ENCODE results near the gene C3orf20.
"Not testable (repeated sequence)": the region's sequence is repeated elsewhere in the genome, so short reads cannot be mapped to it uniquely, and the experiment has no call there.

C3orf20 gene

DNA sequence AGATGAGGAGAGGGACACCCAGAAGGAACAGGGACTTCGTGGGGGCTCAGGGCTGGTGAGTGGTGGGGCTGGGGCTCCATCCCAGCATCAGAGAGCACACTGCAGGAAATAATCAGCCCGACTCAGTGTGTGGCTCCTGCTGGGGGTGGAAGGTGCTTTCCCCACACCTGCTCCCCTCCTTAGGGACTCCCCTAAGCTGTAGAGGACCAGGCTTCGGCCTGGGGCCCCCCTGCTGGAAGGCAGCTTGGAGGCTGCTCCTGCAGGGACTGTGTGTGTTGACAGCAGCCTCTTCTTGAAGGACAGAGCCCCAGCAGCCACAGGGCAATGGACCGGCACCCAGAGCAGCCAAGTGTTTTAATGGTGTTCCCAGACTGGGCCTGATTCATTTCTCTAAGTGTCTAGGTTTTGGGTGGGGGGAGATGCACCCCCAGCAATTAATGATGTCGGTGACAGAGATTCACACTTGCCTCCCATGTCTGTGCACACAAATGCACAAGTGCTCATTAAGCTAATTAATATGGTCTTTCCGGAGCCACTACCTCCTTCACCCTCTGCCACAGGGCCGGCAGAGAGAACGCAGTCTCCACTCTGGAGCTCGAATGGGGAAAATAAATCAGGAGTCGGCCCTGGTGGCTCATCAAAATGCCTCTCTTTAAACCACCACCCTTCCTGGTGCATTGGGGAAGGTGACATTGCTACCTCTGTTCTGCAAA lies 126.9 kb downstream of the C3orf20 start:
- DNase-seq = no peak

DNA sequence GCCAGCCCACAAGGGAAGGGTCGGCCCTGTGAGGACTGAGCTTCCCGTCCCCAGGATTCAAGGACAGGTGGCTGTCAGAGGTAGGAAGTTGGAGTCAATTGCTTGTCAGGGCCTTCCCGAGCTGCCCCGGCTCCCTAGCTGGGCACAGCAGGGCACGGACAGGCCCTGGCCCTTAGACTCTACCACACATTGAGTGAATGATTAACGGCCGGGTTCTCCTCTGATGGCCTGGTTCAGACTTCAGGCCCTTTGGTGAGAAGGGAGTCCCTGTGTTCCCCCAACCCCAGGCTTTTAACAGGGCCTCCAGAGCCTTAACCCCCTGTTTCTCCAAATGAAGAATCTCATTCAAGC lies 127.4 kb downstream of the C3orf20 start:
- no peak for DNase-seq

GRCh38 chr3:14803101-14803980 lies 128.4 kb downstream of the C3orf20 start:
- DNase-seq = peak; percentile 43

- no peak for DNase-seq
These were observed 129.3 kb downstream of the C3orf20 start for GRCh38 chr3:14803981-14804834.

DNA sequence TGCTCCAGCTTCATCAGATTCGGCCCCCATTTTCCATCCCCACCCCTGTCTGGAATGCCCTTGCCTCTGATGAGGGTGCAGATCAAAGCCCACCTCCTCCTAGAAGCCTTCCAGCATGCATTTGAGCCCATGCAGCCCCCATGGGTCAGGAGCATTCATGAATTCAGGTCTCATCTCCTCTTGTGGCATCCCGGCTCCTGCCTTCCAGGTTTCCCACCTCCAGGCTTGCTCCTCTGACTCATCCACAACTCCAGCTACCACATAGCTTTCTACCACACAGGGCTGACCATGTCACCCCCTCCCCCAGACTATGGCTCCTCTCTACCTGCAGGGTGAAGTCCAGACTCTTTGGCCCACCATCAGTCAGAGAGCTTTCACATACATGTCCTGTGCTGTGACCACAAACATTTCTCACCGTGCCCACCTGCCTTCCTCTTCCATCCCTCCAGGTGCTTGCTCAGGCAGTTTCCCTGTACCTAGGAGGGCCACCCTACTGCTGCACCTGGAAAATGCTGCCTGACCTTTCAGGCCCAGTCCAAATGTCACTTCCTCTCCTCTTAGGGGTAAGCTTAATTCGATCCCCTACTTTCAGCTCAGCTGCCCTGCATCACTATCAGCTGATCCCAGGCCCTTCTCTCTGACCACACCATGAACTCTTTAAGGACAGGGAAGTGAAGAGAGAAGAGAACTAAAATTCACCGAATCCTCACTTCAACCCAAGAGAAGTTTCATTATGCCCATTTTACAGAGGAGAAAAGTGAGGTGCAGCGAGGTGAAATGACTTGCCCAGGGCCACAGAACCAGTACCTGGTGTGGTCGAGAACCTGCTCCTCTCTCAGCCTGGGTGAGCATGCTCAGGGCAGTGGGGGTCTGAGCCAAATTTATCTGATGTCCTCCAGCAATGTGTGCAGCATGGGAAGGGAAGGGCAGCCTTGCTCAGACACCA lies 130.2 kb downstream of the C3orf20 start:
- DNase-seq = no peak

DNA sequence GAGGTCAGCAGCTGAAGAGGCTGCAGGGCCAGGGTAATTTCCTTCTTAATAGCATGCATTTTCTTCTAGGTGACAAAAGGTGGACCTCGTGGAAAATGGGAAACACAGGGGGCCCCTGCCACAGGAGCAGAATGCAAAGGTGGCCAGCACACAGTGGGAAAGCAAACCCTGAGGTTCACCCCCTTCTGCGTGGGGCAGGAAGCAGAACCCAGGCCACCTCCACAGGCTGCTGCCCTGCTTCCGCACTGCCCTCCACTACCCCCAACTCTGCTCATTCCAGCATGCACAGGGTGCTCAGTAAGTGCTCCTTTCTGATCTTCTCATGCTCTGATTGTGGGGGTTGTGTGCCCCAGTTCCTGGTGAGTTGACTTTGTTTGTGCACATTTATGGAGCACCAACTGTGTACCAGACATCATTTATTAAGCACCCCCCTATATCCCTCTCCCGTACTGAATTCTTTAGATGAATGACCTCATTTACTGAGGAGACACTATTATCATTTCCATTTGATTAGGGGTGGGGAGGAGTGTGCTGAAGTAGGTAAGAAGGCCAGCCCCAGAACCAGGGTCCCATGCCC lies 131.1 kb downstream of the C3orf20 start:
- DNase-seq = no peak

GRCh38 chr3:14806641-14807263 lies 131.8 kb downstream of the C3orf20 start:
- DNase-seq = peak; percentile 16

- DNase-seq = no peak
These were observed 133.1 kb downstream of the C3orf20 start for GRCh38 chr3:14808025-14808424.

DNA sequence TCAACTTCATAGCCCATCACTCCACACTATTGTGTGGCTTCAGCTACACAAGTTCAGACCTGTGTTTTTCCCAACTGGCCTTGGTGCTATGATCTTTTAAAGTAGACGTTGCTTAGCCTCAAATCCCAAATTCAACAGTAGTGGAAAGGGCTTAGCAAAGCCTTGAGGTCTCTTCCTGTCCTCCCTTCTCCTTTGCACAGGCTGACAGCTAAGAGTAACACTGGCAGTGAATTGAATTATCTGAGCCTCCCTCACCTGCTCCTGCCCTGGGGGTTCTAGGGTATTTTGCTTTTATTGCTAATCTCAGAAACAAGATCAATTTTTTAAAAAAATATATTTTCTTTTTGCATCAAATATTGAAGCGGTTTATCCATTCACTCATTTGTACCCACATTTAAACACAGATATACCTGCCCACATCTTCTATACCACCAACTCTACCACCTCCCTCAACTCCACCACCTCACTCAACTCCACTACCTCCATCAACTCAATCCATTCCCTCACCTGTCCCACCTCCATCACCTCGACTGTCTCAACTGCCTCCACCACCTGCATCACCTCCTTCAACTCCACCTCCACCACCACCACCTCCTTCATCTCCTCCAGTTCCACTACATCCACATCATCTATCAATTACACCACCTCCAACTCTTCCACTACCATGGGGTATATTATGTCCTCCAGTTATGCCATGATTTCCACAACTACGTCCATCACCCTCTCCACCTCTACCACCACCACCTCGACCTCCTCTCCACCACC lies 133.7 kb downstream of the C3orf20 start:
- DNase-seq = no peak

DNA sequence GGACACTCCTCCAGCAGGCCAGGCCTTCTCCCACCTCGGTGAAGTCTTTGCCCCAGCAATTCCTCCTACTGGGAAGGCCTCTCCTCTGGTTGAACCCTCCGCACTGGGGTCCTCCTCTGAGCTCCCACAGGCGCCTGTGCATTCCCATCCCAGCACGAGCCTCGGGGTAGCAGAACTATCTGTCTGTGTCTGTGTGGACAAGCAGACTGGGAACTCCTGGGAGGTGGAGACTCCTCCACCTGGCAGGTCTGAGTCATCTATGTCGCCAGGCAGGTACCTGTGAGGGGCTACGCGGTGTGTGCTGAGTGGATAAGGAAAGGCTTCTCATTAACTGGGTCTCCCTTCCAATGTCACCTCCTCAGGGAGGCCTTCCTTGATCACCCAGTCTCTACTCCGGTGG lies 134.7 kb downstream of the C3orf20 start:
- DNase-seq = not testable (repeated sequence)

GRCh38 chr3:14810070-14810791 lies 135.3 kb downstream of the C3orf20 start:
- DNase-seq = no peak

GRCh38 chr3:14810801-14811661 lies 136.1 kb downstream of the C3orf20 start:
- no peak for DNase-seq

- DNase-seq = no peak
These were observed 136.7 kb downstream of the C3orf20 start for GRCh38 chr3:14811684-14812083.

DNA sequence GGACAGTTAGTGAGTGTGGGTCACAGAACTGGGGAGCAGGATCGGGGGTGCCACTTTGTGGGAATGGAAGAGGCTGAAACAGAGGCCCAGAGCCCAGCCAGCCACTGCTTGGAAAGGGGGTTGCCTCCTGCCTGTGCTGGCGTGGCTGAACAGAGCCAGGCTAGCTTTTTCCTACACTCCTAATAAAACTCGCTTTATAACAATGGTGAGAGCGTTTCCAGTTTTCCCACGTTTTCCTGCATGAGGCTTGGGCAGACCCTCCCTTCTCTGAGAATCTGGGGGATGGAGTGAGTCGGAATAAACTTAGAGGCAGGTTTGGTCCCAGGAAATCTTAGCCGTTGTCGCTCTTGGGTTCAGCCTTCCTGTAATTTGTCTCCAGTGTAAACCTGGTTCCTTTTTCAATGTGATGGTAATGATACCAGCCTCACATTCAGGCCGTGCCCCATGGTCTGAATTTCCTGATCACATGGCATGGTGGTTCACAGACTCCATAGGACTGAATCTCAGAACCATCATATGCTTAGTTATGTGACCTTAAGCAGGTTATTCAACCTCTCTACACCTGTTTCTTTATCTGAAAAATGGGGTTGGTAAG lies 137.4 kb downstream of the C3orf20 start:
- no peak for DNase-seq

DNA sequence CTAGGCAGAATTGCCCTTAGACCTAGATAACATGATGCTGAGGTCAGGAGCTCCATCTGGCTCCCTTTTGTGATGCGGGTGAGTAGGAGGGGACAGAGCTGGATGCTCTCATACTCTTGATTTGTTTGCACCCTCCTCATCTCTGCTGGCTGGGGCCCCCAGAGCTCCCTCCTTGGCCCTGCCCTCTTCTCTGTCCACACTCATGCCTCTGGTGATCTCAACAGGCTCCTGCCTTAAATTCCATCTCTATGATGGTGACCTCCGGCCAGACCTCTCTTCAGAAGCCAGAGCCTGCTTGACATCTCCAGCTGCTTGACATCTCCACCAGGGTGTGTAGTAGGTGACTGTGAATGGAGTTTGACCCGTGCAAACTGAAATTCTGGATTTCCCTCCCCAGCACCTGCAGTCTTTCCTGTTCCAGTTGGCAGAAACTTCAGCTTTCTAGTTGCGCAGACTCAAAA lies 139.5 kb downstream of the C3orf20 start:
- no peak for DNase-seq

DNA sequence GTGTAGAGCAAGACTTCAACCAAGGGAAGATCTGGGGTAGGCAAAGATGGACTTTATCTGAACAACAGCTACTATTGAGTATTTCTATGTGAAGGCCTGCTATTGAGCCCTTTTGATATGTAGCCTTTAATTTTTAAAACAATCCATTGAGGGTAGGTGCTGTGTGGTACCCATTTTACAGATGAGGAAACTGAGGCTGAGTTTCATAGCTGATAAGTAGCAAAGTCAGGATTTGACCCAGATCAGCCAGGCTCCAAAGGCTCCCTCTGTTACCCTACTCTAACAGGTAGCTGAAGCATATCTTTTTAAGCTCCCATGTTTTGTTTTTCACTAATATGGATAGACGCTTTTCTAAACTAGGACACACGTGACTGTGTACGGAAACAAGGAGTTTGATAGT lies 141.4 kb downstream of the C3orf20 start:
- DNase-seq = no peak

- DNase-seq = no peak
These were observed 144.0 kb downstream of the C3orf20 start, which contains the start of gene FGD5 for GRCh38 chr3:14818804-14819500. Gene FGD5, plus strand, starts transcription at chr3:14818962. Its CDS starts 110 bp downstream, at chr3:14819072.

Measured in hematopoietic multipotent progenitor cell treated with erythropoietin and hydrocortisone succinate and interleukin-3 and kit ligand, for 8 days (in vitro differentiated cells).